Astrocyte of the spinal cord (primary cell): Measurements from ENCODE around the gene LHFPL3.
A peak's percentile ranks its signal among the peaks of the same experiment; 100 is the strongest.

Source experiments
- DNase-seq: peaks from one replicate; pipeline ENCODE4 v3.0.0; 2011; ENCODE audit warnings: low read depth, low spot score
- H3K4me3 ChIP-seq: 2 replicates; pipeline ENCODE4 v1.5.1; 2011; ENCODE audit warnings: low read depth, mild to moderate bottlenecking, low read length, moderate library complexity
- CTCF ChIP-seq: IDR thresholded peaks from 2 replicates; pipeline ENCODE4 v1.5.1; 2012; ENCODE audit warnings: low read depth, mild to moderate bottlenecking, low read length, inconsistent platforms
- in situ Hi-C: cut with HindIII; loops from 2 replicates; pipeline ENCODE4 v1.10.0; 2017; ENCODE audit warnings: low sequenced_read_pairs

The LHFPL3 gene

GRCh38 chr7:104777301-104777800 lies 448.9 kb downstream of the LHFPL3 start:
- in situ Hi-C loops, result no loop called here
- DNase-seq, result no peak
- no peak for TF ChIP-seq CTCF
- no peak overlapping the region for H3K4me3 ChIP-seq

- no peak for DNase-seq
- in situ Hi-C loops, result no loop called here
- TF ChIP-seq CTCF, result no peak
- no peak overlapping the region for H3K4me3 ChIP-seq
These were observed 451.5 kb downstream of the LHFPL3 start for GRCh38 chr7:104779888-104780287.

GRCh38 chr7:104784686-104785085 lies 456.3 kb downstream of the LHFPL3 start:
- in situ Hi-C loops, result no loop called here
- no peak for TF ChIP-seq CTCF
- no peak overlapping the region for H3K4me3 ChIP-seq
- DNase-seq, result no peak

GRCh38 chr7:104789780-104790179 lies 461.4 kb downstream of the LHFPL3 start:
- no peak overlapping the region for H3K4me3 ChIP-seq
- in situ Hi-C loops, result no loop called here
- TF ChIP-seq CTCF, result no peak
- no peak for DNase-seq

GRCh38 chr7:104790440-104790839 lies 462.0 kb downstream of the LHFPL3 start:
- no peak for DNase-seq
- H3K4me3 ChIP-seq, result no peak overlapping the region
- in situ Hi-C loops, result no loop called here
- no peak for TF ChIP-seq CTCF

- in situ Hi-C loops, result no loop called here
- TF ChIP-seq CTCF, result no peak
- DNase-seq, result peak; percentile 57
- no peak overlapping the region for H3K4me3 ChIP-seq
These were observed 462.7 kb downstream of the LHFPL3 start for GRCh38 chr7:104791080-104791479.

GRCh38 chr7:104793066-104793465 lies 464.7 kb downstream of the LHFPL3 start:
- no peak overlapping the region for H3K4me3 ChIP-seq
- DNase-seq, result no peak
- no peak for TF ChIP-seq CTCF
- in situ Hi-C loops, result no loop called here
